Measurements from ENCODE around the gene IL11.
"Not testable (repeated sequence)": the region's sequence is repeated elsewhere in the genome, so short reads cannot be mapped to it uniquely, and the experiment has no call there.

Gene IL11

GRCh38 chr19:55339889-55340783 is 30.1 kb downstream of the IL11 start:
- H3K36me3 ChIP-seq: peaks cover 9% of the 10 kb centered on the region; the same call in 1 of the 2 replicates

DNA sequence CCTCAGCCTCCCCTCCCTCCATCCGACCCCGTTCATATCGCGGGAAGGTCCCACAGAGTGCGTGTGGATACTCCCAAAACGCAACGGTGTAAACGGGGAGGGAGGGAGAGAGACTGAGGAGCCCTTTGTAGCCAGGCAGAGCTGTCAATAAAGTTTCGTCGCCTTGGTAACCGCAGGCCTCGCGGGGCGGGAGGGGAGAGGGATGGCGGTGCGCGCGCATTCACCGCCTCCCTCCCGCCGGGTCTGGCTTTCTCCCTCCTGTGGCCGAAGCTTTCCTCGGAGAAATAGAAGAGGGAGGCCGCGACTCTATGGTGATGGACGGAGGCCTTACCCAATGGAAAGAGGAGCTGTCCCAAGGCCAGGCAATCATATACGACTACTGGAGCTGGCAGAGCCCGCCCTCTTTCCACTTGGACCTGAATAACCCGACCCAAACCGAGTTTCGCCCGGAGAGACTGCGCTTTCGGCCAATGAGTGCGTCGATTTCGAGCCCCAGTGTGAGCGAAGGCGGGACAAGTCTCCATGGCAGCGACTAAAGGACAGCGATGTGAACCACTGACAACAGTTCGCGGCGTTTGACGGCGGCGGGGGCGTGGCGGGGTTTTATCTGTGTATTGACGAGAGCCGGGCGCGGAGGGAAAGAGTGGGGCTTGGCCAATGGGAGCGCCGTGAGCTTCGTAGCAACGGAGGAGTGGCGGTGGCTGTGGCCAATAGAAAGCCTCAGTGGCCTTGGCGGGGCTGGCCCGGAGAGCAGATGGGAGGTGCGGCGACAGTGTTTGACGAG is 31.0 kb downstream of the IL11 start, which contains the start of gene KMT5C:
Gene KMT5C, plus strand, starts transcription at position 772 of the 784 bp plus-strand sequence. CDS start 2,061 bp downstream, outside the sequence.
- no peaks in the 10 kb centered on the region for H3K27me3 ChIP-seq
- peaks cover 9% of the 10 kb centered on the region; the same call in 1 of the 2 replicates for H3K36me3 ChIP-seq
- TF ChIP-seq, protein P1, sequence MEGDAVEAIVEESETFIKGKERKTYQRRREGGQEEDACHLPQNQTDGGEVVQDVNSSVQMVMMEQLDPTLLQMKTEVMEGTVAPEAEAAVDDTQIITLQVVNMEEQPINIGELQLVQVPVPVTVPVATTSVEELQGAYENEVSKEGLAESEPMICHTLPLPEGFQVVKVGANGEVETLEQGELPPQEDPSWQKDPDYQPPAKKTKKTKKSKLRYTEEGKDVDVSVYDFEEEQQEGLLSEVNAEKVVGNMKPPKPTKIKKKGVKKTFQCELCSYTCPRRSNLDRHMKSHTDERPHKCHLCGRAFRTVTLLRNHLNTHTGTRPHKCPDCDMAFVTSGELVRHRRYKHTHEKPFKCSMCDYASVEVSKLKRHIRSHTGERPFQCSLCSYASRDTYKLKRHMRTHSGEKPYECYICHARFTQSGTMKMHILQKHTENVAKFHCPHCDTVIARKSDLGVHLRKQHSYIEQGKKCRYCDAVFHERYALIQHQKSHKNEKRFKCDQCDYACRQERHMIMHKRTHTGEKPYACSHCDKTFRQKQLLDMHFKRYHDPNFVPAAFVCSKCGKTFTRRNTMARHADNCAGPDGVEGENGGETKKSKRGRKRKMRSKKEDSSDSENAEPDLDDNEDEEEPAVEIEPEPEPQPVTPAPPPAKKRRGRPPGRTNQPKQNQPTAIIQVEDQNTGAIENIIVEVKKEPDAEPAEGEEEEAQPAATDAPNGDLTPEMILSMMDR (IDR thresholded peaks at IDR 0.05; ENCODE audit: low read depth, low read length): peak; percentile 26

More at GRCh38 chr19:55339889-55340783, 30.1 kb downstream of the IL11 start:
- no peaks in the 10 kb centered on the region for H3K9me3 ChIP-seq
- H3K4me1 ChIP-seq: no peaks in the 10 kb centered on the region; the same call in none of the 2 replicates
- peak overlapping the region; percentile 77 for H3K4me3 ChIP-seq (ENCODE audit: low read depth, low read length)
- TF ChIP-seq, protein P1 (IDR thresholded peaks at IDR 0.05; ENCODE audit: low read depth, low read length): no peak
- no peaks in the 10 kb centered on the region for H3K27me3 ChIP-seq
- no peak for DNase-seq

GRCh38 chr19:55336101-55336500 is 34.2 kb downstream of the IL11 start:
- H3K36me3 ChIP-seq: no peaks in the 10 kb centered on the region
- H3K9me3 ChIP-seq: no peaks in the 10 kb centered on the region
- DNase-seq: no peak
- H3K27me3 ChIP-seq: no peaks in the 10 kb centered on the region
- TF ChIP-seq, protein P1 (IDR thresholded peaks at IDR 0.05; ENCODE audit: low read depth, low read length): no peak
- no peaks in the 10 kb centered on the region for H3K4me1 ChIP-seq
- H3K4me3 ChIP-seq (ENCODE audit: low read depth, low read length): no peak overlapping the region

More for the DNA sequence above, 31.0 kb downstream of the IL11 start, which contains the start of gene KMT5C:
- DNase-seq: peak; percentile 100
- no peaks in the 10 kb centered on the region for H3K9me3 ChIP-seq
- H3K4me3 ChIP-seq (ENCODE audit: low read depth, low read length): peak within 1 kb of the TSS; percentile 77
- no peaks in the 10 kb centered on the region; the same call in 1 of the 2 replicates for H3K4me1 ChIP-seq

DNA sequence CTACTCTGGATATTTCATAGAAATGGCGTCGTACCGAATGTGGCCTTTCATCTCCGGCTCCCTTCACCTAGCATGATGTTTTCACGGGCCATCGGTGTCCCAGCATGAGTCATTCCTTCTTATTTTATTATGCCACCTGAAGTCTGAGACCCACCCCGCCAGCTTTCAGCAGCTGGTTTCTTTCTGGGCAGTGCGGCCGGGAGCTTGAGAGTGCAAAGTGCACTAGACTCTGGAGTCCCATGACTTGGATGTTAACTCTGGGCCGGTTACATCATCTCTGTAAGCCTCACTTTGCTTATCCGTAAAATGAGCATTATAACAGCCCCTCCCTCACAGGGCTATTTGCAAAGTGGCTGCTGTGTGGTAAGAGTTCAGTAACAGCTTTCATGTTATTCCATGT is 36.4 kb downstream of the IL11 start:
- TF ChIP-seq, protein P1 (IDR thresholded peaks at IDR 0.05; ENCODE audit: low read depth, low read length): no peak
- H3K4me1 ChIP-seq: no peaks in the 10 kb centered on the region
- no peaks in the 10 kb centered on the region for H3K9me3 ChIP-seq
- DNase-seq: no peak
- no peaks in the 10 kb centered on the region for H3K36me3 ChIP-seq
- H3K27me3 ChIP-seq: no peaks in the 10 kb centered on the region
- H3K4me3 ChIP-seq (ENCODE audit: low read depth, low read length): no peak overlapping the region

GRCh38 chr19:55329791-55330190 is 40.5 kb downstream of the IL11 start:
- not testable (repeated sequence) for DNase-seq; H3K4me1 ChIP-seq; H3K27me3 ChIP-seq; H3K9me3 ChIP-seq; H3K4me3 ChIP-seq (ENCODE audit: low read depth, low read length); H3K36me3 ChIP-seq

GRCh38 chr19:55328774-55329318 is 41.4 kb downstream of the IL11 start:
- not testable (repeated sequence) for H3K4me1 ChIP-seq; H3K9me3 ChIP-seq; H3K36me3 ChIP-seq; H3K27me3 ChIP-seq; H3K4me3 ChIP-seq (ENCODE audit: low read depth, low read length); DNase-seq
